Right lobe of liver (tissue), 6 donors: ENCODE results near the gene CST6. TPM values are rescaled to one million over a fixed set of nuclear protein-coding genes. Genes with fewer than 3 reads are reported as not detected.
A peak's percentile ranks its signal among the peaks of the same experiment; 100 is the strongest.

Experiments used
- ATAC-seq, 4 donors: fragments of 200-7000 bp; cut with Tn5 transposase; one replicate each; pipeline ENCODE4 v1.9.1; 2020; ENCODE audit warnings: mild to moderate bottlenecking in 4 of 4, moderate library complexity in 4 of 4
- DNase-seq, 3 donors: peaks; one replicate each; pipeline ENCODE4 v3.0.0-alpha.2; 2020
- H3K27ac ChIP-seq, 3 donors: fragments of 200-600 bp; one replicate each; pipeline ENCODE4 v1.8.0; 2022
- H3K27me3 ChIP-seq, 2 donors: fragments of 200-600 bp; one replicate each; pipeline ENCODE4 v1.8.0; 2022
- H3K36me3 ChIP-seq, 4 donors: fragments of 200-600 bp; sonication (generic) in 1 of 4; one replicate each; pipeline versions ENCODE4 v1.5.1 to v1.8.0; 2017 to 2022; ENCODE audit warnings: control low read depth in 1 of 4
- H3K4me1 ChIP-seq, 4 donors: fragments of 200-600 bp; sonication (generic) in 1 of 4; one replicate each; pipeline versions ENCODE4 v1.5.1 to v1.8.0; 2017 to 2022; ENCODE audit warnings: control low read depth in 1 of 4
- H3K4me3 ChIP-seq, 3 donors: fragments of 200-600 bp; one replicate each; pipeline ENCODE4 v1.8.0; 2022
- H3K9me3 ChIP-seq, 4 donors: fragments of 200-600 bp; sonication (generic) in 1 of 4; one replicate each; pipeline versions ENCODE4 v1.5.1 to v1.8.0; 2017 to 2022; ENCODE audit warnings: control low read depth in 1 of 4
- POLR2A ChIP-seq: fragments of 450-650 bp; IDR thresholded peaks from one replicate; pipeline ENCODE4 v1.6.1; 2017; ENCODE audit warnings: antibody characterized with exemption, mild to moderate bottlenecking
- WGBS: methylation state at CpG from one replicate; pipeline ENCODE4 v1.1.6; 2018; ENCODE audit warnings: low coverage, low lambda C conversion rate; ENCODE audit not compliant: insufficient coverage; ENCODE audit errors: missing lambda C conversion rate; 5-methylcytosine and 5-hydroxymethylcytosine counted together
- intact Hi-C, 2 donors: fragments of 100-400 bp; cut with DNase I; formaldehyde crosslinking; loops; one replicate each; pipeline versions ENCODE4 v1.11.2 to v1.14.1; 2022
- total RNA-seq, 6 experiments: library from RNA; depleted of rRNA in 2 of 6; stranded (reverse); fragments of >200 nt in 2 of 6; fragmentation: NEBNext Ultra II Directional in 3 of 6; extraction: Animal tissue kit (Norgen Biotek cat#: 25700) in 3 of 6; gene quantifications; one replicate each; pipeline versions ENCODE4 v1.1.0 to v1.2.4, GENCODE V29; 2016 to 2023
- TF ChIP-seq, protein P1 (sequence below), 4 donors: fragments of 200-600 bp in 3 of 4; fragments of 450-650 bp in 1 of 4; IDR thresholded peaks; one replicate each; pipeline versions ENCODE4 v1.5.1 to v1.8.0; 2016 to 2022; ENCODE audit warnings: antibody characterized with exemption in 4 of 4, mild to moderate bottlenecking in 2 of 4
- donor health status: DM: no; HTN: yes; CAD: no.
- donor health status: DM: no; HTN: no; CAD: no.
- donor health status: DM: no; HTN: no; CAD: no.
- donor health status: DM: no; HTN: yes; CAD: no.
- donor health status: DM: no; HTN: yes; CAD: no.

Gene CST6
- total RNA-seq, 6 experiments from 2014 or later: not detected

GRCh38 chr11:65967329-65967934 is 44.4 kb upstream of the CST6 start:
- intact Hi-C loops: no loop called here
- no peak overlapping the region for H3K4me3 ChIP-seq
- 94% methylated on average over 6 of the region's 30 CpGs for WGBS
- H3K27me3 ChIP-seq: no peaks in the 10 kb centered on the region
- no peak for TF ChIP-seq POLR2A
- TF ChIP-seq, protein P1, sequence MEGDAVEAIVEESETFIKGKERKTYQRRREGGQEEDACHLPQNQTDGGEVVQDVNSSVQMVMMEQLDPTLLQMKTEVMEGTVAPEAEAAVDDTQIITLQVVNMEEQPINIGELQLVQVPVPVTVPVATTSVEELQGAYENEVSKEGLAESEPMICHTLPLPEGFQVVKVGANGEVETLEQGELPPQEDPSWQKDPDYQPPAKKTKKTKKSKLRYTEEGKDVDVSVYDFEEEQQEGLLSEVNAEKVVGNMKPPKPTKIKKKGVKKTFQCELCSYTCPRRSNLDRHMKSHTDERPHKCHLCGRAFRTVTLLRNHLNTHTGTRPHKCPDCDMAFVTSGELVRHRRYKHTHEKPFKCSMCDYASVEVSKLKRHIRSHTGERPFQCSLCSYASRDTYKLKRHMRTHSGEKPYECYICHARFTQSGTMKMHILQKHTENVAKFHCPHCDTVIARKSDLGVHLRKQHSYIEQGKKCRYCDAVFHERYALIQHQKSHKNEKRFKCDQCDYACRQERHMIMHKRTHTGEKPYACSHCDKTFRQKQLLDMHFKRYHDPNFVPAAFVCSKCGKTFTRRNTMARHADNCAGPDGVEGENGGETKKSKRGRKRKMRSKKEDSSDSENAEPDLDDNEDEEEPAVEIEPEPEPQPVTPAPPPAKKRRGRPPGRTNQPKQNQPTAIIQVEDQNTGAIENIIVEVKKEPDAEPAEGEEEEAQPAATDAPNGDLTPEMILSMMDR (IDR thresholded peaks at IDR 0.05): no peak
- DNase-seq (no peak), ATAC-seq (no peak)
- H3K4me1 ChIP-seq: peaks cover 0 to 17% (median 7%) of the 10 kb centered on the region in 4 donors
- peaks cover 0 to 62% (median 20%) of the 10 kb centered on the region in 4 donors for H3K36me3 ChIP-seq
- no peaks in the 10 kb centered on the region for H3K9me3 ChIP-seq
- H3K27ac ChIP-seq: no peak overlapping the region

DNA sequence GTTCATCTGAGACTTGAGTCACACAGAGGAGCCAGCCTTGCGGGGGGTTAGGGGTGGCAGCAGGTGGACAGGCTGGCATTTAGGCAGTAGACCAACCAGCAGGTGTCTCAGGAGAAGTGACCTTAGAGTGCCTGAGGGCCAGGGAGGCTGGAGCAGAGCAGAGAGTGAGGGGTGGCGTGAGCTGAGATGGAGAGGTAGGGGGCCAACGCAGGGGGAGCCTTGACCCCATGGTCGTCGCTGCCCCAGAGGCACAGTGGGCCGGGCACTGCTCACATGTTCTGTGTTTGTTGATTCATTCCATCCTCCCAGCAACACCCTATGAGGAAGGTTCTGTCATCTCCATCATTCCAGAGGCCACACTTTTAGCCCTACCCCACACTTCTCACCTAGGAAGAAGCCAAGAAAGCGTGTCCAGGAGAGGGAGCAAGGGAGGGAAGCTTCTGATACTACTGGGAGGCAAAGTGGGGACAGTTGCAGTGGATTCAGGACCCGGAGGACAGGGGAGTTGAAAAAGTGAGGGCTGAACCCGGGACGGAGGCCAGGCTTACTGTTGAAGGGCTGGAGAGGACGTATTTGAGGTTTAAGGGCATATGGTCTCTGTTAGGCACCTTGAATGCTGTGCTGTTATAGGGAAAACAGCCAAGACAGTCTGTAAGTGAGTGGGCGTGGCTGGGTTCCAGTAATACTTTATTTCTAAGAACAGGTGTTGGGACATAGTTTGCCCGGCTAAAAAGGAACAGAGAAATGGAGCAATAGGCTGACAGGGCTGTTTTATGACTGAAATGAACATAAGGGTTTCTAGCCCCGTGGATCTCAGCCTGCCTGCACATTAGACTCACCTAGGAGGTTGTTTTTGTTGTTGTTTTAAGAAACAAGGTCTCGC is 43.0 kb upstream of the CST6 start:
- intact Hi-C loops: no loop called here
- H3K27ac ChIP-seq: no peak overlapping the region
- peaks cover 0 to 3% (median 0%) of the 10 kb centered on the region in 4 donors for H3K4me1 ChIP-seq
- no peaks in the 10 kb centered on the region for H3K27me3 ChIP-seq
- H3K4me3 ChIP-seq: no peak overlapping the region
- no peaks in the 10 kb centered on the region for H3K9me3 ChIP-seq
- H3K36me3 ChIP-seq: peaks cover 0 to 65% (median 21%) of the 10 kb centered on the region in 4 donors
- ATAC-seq: peak in 1 of 4 donors; percentile 31
- WGBS: 73% methylated on average over 8 of the region's 15 CpGs
- DNase-seq: no peak
- TF ChIP-seq POLR2A: no peak
- TF ChIP-seq, protein P1 (IDR thresholded peaks at IDR 0.05): no peak

- peaks cover 0 to 38% (median 9%) of the 10 kb centered on the region in 4 donors for H3K36me3 ChIP-seq
- TF ChIP-seq POLR2A: no peak
- TF ChIP-seq, protein P1 (IDR thresholded peaks at IDR 0.05): no peak
- intact Hi-C loops: no loop called here
These were observed 39.7 kb upstream of the CST6 start for GRCh38 chr11:65972116-65972515.

DNA sequence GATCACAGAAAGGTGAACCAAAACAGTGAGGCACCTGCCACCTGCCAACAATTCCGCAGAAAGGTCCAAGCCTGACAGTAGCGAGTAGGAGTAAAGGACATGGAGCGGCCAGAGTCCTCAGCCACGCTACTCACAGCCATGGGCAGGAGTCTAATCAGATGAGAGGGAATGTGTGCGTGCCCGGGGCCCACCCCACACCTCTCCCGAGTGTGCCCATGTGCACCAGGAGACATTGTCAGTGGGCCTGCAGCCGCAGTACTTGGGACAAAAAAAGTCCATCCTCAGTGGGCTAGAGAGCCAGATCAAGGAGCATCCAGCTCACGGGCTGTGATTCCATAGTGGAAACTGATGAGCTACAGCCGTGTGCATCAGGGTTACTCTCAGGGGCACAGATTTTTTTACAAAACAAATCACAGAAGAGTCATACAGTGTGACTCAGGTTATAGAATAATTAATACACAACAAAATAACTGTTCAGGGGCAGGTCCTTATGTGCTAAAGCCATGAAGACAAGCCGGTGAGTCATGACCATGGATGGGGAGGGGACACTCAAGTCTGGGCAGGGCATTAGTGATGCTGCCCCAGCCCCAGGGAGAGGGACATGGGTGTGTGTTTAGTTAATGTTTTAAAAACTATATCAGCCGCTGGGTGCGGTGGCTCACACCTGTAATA is 38.2 kb upstream of the CST6 start:
- Histone ChIP-seq H3K27ac (no peak overlapping the region), H3K4me1 (no peaks in the 10 kb centered on the region), H3K4me3 (no peak overlapping the region), H3K36me3 (peaks cover 0 to 40% (median 13%) of the 10 kb centered on the region in 4 donors), H3K9me3 (no peaks in the 10 kb centered on the region), H3K27me3 (no peaks in the 10 kb centered on the region)
- WGBS: 75% methylated on average over 6 of the region's 13 CpGs
- TF ChIP-seq POLR2A: no peak
- TF ChIP-seq, protein P1 (IDR thresholded peaks at IDR 0.05): no peak
- DNase-seq (peak in 1 of 3 donors; percentile 21), ATAC-seq (no peak)
- intact Hi-C loops: no loop called here

More at GRCh38 chr11:65972116-65972515, 39.7 kb upstream of the CST6 start:
- WGBS: 95% methylated on average over 8 of the region's 8 CpGs
- Histone ChIP-seq H3K4me1 (no peaks in the 10 kb centered on the region), H3K27me3 (no peaks in the 10 kb centered on the region), H3K9me3 (no peaks in the 10 kb centered on the region), H3K4me3 (no peak overlapping the region), H3K27ac (no peak overlapping the region)
- ATAC-seq: no peak
- peak in 1 of 3 donors; percentile 6 for DNase-seq
